Measurements from ENCODE around the gene MVB12A.

Gene MVB12A

GRCh38 chr19:17441241-17442021, 21.6 kb downstream of the MVB12A start:
- in situ Hi-C loops (cut with HindIII; ENCODE audit: low sequenced_read_pairs) = no loop called here

- in situ Hi-C loops (cut with HindIII; ENCODE audit: low sequenced_read_pairs) = no loop called here
Observed at GRCh38 chr19:17445526-17446165, 25.8 kb downstream of the MVB12A start.

GRCh38 chr19:17447704-17448130, 27.9 kb downstream of the MVB12A start:
- in situ Hi-C loops (cut with HindIII; ENCODE audit: low sequenced_read_pairs) = no loop called here

GRCh38 chr19:17448131-17448967, 28.5 kb downstream of the MVB12A start, which contains the start of gene TMEM221:
Gene TMEM221 (minus strand): TSS chr19:17448668. CDS start chr19:17448462, 206 bp downstream.
- in situ Hi-C loops (cut with HindIII; ENCODE audit: low sequenced_read_pairs) = no loop called here

GRCh38 chr19:17450264-17451075, 30.6 kb downstream of the MVB12A start:
- in situ Hi-C loops (cut with HindIII; ENCODE audit: low sequenced_read_pairs) = no loop called here

- in situ Hi-C loops (cut with HindIII; ENCODE audit: low sequenced_read_pairs) = no loop called here
Observed at GRCh38 chr19:17451820-17452219, 32.0 kb downstream of the MVB12A start.

- in situ Hi-C loops (cut with HindIII; ENCODE audit: low sequenced_read_pairs) = no loop called here
Observed at GRCh38 chr19:17454576-17455071, 34.8 kb downstream of the MVB12A start.

GRCh38 chr19:17455308-17456123, 35.7 kb downstream of the MVB12A start:
- in situ Hi-C loops (cut with HindIII; ENCODE audit: low sequenced_read_pairs) = no loop called here

- in situ Hi-C loops (cut with HindIII; ENCODE audit: low sequenced_read_pairs) = no loop called here
Observed at GRCh38 chr19:17456127-17456526, 36.3 kb downstream of the MVB12A start.

GRCh38 chr19:17457616-17458015, 37.8 kb downstream of the MVB12A start:
- in situ Hi-C loops (cut with HindIII; ENCODE audit: low sequenced_read_pairs) = no loop called here

GRCh38 chr19:17458970-17459369, 39.1 kb downstream of the MVB12A start:
- in situ Hi-C loops (cut with HindIII; ENCODE audit: low sequenced_read_pairs) = no loop called here

GRCh38 chr19:17460372-17461230, 40.8 kb downstream of the MVB12A start, which contains the start of gene NXNL1:
Gene NXNL1 (minus strand): TSS chr19:17460926. CDS start chr19:17460869, 57 bp downstream.
- in situ Hi-C loops (cut with HindIII; ENCODE audit: low sequenced_read_pairs) = no loop called here

GRCh38 chr19:17466487-17466850, 46.6 kb downstream of the MVB12A start:
- in situ Hi-C loops (cut with HindIII; ENCODE audit: low sequenced_read_pairs) = no loop called here

GRCh38 chr19:17467471-17468301, 47.8 kb downstream of the MVB12A start:
- in situ Hi-C loops (cut with HindIII; ENCODE audit: low sequenced_read_pairs) = no loop called here

GRCh38 chr19:17468302-17469091, 48.6 kb downstream of the MVB12A start:
- in situ Hi-C loops (cut with HindIII; ENCODE audit: low sequenced_read_pairs) = no loop called here

- in situ Hi-C loops (cut with HindIII; ENCODE audit: low sequenced_read_pairs) = no loop called here
Observed at GRCh38 chr19:17469092-17469480, 49.2 kb downstream of the MVB12A start.
